ENCODE measurements around the gene ANGEL1. TPM values are rescaled to one million over a fixed set of nuclear protein-coding genes. Genes with fewer than 3 reads are reported as not detected.

The ANGEL1 gene
- total RNA-seq, 1 experiment from 2014 or later, result 19.9 TPM

DNA sequence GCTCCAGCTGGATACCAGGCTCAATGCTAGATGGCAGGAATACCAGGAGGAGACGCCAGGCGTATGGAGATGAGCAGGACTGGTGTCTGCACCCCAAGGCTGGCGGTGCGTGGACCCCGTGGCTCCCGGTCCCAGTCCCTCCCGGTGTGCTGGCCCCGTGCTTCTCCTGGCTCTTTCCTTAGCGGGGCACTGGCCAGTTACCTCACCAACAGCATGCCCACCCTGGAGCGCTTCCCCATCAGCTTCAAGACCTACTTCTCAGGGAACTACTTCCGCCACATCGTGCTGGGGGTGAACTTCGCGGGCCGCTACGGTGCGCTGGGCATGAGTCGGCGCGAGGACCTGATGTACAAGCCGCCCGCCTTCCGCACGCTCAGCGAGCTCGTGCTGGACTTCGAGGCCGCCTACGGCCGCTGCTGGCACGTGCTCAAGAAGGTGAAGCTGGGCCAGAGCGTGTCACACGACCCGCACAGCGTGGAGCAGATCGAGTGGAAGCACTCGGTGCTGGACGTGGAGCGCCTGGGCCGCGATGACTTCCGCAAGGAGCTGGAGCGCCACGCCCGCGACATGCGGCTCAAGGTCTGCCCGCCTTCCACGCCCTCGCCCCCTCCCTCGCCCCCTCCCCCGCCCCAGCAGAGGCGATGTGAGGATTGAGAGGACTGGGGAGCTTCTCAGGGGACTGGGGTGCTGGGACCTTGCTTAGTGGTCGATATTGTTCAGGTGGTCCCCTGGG lies 36.8 kb downstream of the ANGEL1 start:
- TF ChIP-seq, protein P1, sequence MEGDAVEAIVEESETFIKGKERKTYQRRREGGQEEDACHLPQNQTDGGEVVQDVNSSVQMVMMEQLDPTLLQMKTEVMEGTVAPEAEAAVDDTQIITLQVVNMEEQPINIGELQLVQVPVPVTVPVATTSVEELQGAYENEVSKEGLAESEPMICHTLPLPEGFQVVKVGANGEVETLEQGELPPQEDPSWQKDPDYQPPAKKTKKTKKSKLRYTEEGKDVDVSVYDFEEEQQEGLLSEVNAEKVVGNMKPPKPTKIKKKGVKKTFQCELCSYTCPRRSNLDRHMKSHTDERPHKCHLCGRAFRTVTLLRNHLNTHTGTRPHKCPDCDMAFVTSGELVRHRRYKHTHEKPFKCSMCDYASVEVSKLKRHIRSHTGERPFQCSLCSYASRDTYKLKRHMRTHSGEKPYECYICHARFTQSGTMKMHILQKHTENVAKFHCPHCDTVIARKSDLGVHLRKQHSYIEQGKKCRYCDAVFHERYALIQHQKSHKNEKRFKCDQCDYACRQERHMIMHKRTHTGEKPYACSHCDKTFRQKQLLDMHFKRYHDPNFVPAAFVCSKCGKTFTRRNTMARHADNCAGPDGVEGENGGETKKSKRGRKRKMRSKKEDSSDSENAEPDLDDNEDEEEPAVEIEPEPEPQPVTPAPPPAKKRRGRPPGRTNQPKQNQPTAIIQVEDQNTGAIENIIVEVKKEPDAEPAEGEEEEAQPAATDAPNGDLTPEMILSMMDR (conservative IDR thresholded peaks at IDR 0.05; ENCODE audit: low read depth, low read length), result no peak

DNA sequence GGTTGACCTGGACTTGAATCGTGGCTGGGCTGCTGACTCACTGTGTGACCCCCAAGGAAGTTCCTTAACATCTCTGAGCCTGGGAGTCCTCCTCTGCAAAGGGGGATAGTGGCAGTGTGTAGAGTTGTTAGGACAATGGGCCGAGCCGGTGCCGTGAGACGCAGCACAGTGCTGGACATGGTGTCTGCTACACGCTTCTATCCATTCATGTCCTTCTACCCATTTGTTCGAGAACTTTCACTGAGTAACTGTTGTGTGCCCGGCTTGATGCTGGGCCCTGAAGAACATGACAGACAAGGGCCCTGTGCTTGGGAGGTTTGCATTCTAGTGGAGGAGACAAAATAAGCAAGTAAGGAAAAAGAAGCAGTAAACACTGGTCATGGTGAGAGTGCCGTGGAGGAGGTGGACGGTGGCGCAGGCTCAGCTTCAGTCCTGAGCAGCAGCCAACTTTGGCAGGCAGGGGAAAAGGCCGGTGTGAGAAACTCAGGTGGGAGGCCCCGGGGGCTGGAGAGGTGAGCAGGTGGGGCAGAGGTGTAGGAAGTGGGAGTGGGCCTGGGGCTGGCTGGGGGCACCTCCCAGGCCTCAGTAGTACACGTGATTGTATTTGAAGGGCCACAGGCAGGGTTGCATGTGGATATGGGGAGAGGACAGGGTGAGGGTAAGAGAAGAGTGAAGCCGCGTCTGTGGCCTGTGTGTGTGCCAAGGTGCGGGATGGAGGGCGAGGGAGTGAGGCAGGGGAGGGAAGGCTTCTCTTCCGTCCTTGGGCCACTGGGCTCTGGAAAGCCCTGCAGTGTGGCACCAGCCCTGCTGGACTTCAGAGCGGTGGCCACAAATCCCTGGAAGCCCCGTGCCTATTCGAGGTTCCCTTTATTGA lies 37.6 kb downstream of the ANGEL1 start:
- H3K27ac ChIP-seq (ENCODE audit: low read depth, low read length, poor library complexity, severe bottlenecking), result no peak overlapping the region
- H3K36me3 ChIP-seq (ENCODE audit: insufficient read depth, low read length, poor library complexity, severe bottlenecking), result no peaks in the 10 kb centered on the region
- BruUV-seq (replicated peaks), result no TSS peak
- no peaks in the 10 kb centered on the region for H3K9me3 ChIP-seq (ENCODE audit: low read depth, low read length, poor library complexity, severe bottlenecking)
- POLR2A ChIA-PET (ENCODE audit: low non-redundant PET), result interaction anchor here (0.7 kb wide), 1 partner anchor 109 kb away, joined by 3 read pairs; no protein-coding TSS in a partner anchor
- CTCF ChIA-PET, result interaction anchor here (1.8 kb wide), 1 partner anchor 10 kb away, joined by 8 read pairs; no protein-coding TSS in a partner anchor
- no peaks in the 10 kb centered on the region for H3K4me1 ChIP-seq (ENCODE audit: insufficient read depth, low read length, poor library complexity, severe bottlenecking)
- no peaks in the 10 kb centered on the region for H3K27me3 ChIP-seq (replicated peaks; ENCODE audit: insufficient read depth, low read depth, low read length, poor library complexity)
- intact Hi-C loops (cut with micrococcal nuclease; ENCODE audit: unreplicated experiment), result no loop called here
- H3K4me3 ChIP-seq (ENCODE audit: low read depth, low read length, poor library complexity, severe bottlenecking), result no peak overlapping the region
- TF ChIP-seq EZH2 (IDR thresholded peaks at IDR 0.05; ENCODE audit: borderline replicate concordance, low read depth, low read length, poor library complexity, severe bottlenecking), result no peak
- TF ChIP-seq, protein P1 (conservative IDR thresholded peaks at IDR 0.05; ENCODE audit: low read depth, low read length), result no peak
- no peak for DNase-seq (ENCODE audit: low spot score)

More for the DNA sequence above, 36.8 kb downstream of the ANGEL1 start:
- BruUV-seq (replicated peaks), result no TSS peak
- H3K4me1 ChIP-seq (ENCODE audit: insufficient read depth, low read length, poor library complexity, severe bottlenecking), result no peaks in the 10 kb centered on the region
- intact Hi-C loops (cut with micrococcal nuclease; ENCODE audit: unreplicated experiment), result no loop called here
- H3K27ac ChIP-seq (ENCODE audit: low read depth, low read length, poor library complexity, severe bottlenecking), result no peak overlapping the region
- H3K36me3 ChIP-seq (ENCODE audit: insufficient read depth, low read length, poor library complexity, severe bottlenecking), result no peaks in the 10 kb centered on the region
- ChIA-PET POLR2A (ENCODE audit: low non-redundant PET) (interaction anchor here (0.7 kb wide), 1 partner anchor 110 kb away, joined by 3 read pairs; no protein-coding TSS in a partner anchor), CTCF (interaction anchor here (1.8 kb wide), 1 partner anchor 9 kb away, joined by 8 read pairs; no protein-coding TSS in a partner anchor)
- H3K4me3 ChIP-seq (ENCODE audit: low read depth, low read length, poor library complexity, severe bottlenecking), result no peak overlapping the region
- H3K9me3 ChIP-seq (ENCODE audit: low read depth, low read length, poor library complexity, severe bottlenecking), result no peaks in the 10 kb centered on the region
- DNase-seq (ENCODE audit: low spot score), result no peak
- no peaks in the 10 kb centered on the region for H3K27me3 ChIP-seq (replicated peaks; ENCODE audit: insufficient read depth, low read depth, low read length, poor library complexity)

DNA sequence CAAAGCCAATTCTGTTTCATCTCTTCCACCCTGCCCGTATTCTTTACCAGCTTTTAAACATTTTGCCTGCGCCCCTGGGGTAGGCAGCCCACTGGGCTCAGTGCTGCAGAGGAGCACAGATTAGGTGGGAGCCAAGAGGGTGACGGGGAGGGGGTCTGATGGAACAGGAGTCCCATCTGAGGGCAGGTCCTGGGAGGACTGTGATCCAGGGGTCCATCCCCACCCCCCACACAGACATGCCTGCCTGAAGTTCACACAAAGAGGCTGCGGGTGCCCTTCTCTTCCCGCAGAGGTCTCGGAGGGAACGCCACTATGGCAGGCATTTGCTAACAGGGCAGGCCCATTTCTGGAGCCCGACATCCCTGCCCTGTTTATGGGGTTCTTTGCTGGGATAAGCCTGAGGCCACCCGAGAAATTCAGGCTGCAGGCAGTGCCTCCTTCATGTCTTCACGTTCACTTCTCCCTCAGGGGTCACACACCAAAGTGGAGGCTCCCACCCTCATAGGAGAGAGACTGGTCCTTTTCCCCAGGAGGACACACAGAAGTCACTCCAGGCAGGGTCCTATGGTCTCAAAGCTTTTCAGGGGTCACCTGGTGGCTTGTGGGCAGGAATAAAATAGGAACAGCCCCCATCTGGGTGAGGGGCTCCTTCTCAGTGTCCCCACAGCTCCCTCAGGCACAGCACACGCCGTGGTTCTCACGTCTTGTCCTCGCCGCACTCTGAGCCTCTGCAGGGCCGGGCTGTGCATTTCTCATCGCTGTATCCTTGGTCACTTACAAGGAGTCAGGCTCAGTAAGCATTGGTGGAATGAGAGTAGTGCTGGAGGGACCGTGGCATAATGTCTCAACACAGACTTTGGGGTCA lies 38.5 kb downstream of the ANGEL1 start:
- no peak for TF ChIP-seq EZH2 (IDR thresholded peaks at IDR 0.05; ENCODE audit: borderline replicate concordance, low read depth, low read length, poor library complexity, severe bottlenecking)
- TF ChIP-seq, protein P1 (conservative IDR thresholded peaks at IDR 0.05; ENCODE audit: low read depth, low read length), result no peak
- Histone ChIP-seq H3K36me3 (ENCODE audit: insufficient read depth, low read length, poor library complexity, severe bottlenecking) (no peaks in the 10 kb centered on the region), H3K4me1 (ENCODE audit: insufficient read depth, low read length, poor library complexity, severe bottlenecking) (no peaks in the 10 kb centered on the region), H3K27ac (ENCODE audit: low read depth, low read length, poor library complexity, severe bottlenecking) (no peak overlapping the region), H3K27me3 (replicated peaks; ENCODE audit: insufficient read depth, low read depth, low read length, poor library complexity) (no peaks in the 10 kb centered on the region), H3K9me3 (ENCODE audit: low read depth, low read length, poor library complexity, severe bottlenecking) (no peaks in the 10 kb centered on the region), H3K4me3 (ENCODE audit: low read depth, low read length, poor library complexity, severe bottlenecking) (no peak overlapping the region)
- no TSS peak for BruUV-seq (replicated peaks)
- CTCF ChIA-PET, result no interaction called here
- intact Hi-C loops (cut with micrococcal nuclease; ENCODE audit: unreplicated experiment), result no loop called here
- POLR2A ChIA-PET (ENCODE audit: low non-redundant PET), result no interaction called here
- no peak for DNase-seq (ENCODE audit: low spot score)
